Sigmoid colon (tissue), 7 donors: ENCODE results near the gene TMEM165. TPM values are rescaled to one million over a fixed set of nuclear protein-coding genes. Genes with fewer than 3 reads are reported as not detected.

Experiments
- DNase-seq: peaks from one replicate; pipeline ENCODE4 v3.0.0-alpha.2; 2019
- H3K27ac ChIP-seq, 4 donors: fragments of 200-600 bp; sonication (generic); one replicate each; pipeline ENCODE4 v1.5.1; 2016 to 2019; ENCODE audit warnings: mild to moderate bottlenecking in 1 of 4
- H3K27me3 ChIP-seq, 3 donors: fragments of 200-600 bp; sonication (generic); one replicate each; pipeline ENCODE4 v1.5.1; 2019; ENCODE audit warnings: mild to moderate bottlenecking in 1 of 3
- H3K36me3 ChIP-seq, 4 donors: fragments of 200-600 bp; sonication (generic); one replicate each; pipeline ENCODE4 v1.5.1; 2016 to 2019
- H3K4me1 ChIP-seq, 4 donors: fragments of 200-600 bp; sonication (generic); one replicate each; pipeline ENCODE4 v1.5.1; 2017 to 2019
- H3K4me3 ChIP-seq, 4 donors: fragments of 200-600 bp; sonication (generic); one replicate each; pipeline ENCODE4 v1.5.1; 2017 to 2019; ENCODE audit warnings: mild to moderate bottlenecking in 2 of 4, moderate library complexity in 1 of 4
- H3K9me3 ChIP-seq, 4 donors: fragments of 200-600 bp in 3 of 4; sonication (generic) in 3 of 4; one replicate each; pipeline versions ENCODE4 v1.5.1 to v1.6.1; 2013 to 2019
- EP300 ChIP-seq, 4 donors: sonication (generic); formaldehyde crosslinking; IDR thresholded peaks; one replicate each; pipeline ENCODE4 v1.6.1; 2017; ENCODE audit warnings: antibody characterized with exemption in 4 of 4
- POLR2A ChIP-seq, 2 donors: fragments of 450-650 bp; IDR thresholded peaks; one replicate each; pipeline ENCODE4 v1.6.1; 2016; ENCODE audit warnings: antibody characterized with exemption in 2 of 2, mild to moderate bottlenecking in 2 of 2, moderate library complexity in 2 of 2
- POLR2AphosphoS5 ChIP-seq, 4 donors: sonication (generic); formaldehyde crosslinking; IDR thresholded peaks; one replicate each; pipeline ENCODE4 v1.6.1; 2017; ENCODE audit warnings: antibody characterized with exemption in 4 of 4
- WGBS, 2 donors: extraction: QIAGEN DNeasy Blood & Tissue Kit; methylation state at CpG; one replicate each; pipeline ENCODE4 v1.1.7; 2013; 5-methylcytosine and 5-hydroxymethylcytosine counted together
- intact Hi-C: fragments of 100-400 bp; cut with DNase I; formaldehyde crosslinking; loops from one replicate; pipeline ENCODE4 v1.15.1; 2023
- polyA plus RNA-seq, 3 donors: library from polyadenylated mRNA; stranded (reverse); fragments of 200-250 nt; gene quantifications; one replicate each; pipeline ENCODE4 v1.2.3, GENCODE V29; 2013
- total RNA-seq, 4 donors: library from RNA; depleted of rRNA; stranded (reverse); fragments of >200 nt; gene quantifications; one replicate each; pipeline ENCODE4 v1.1.0, GENCODE V29; 2016
- TF ChIP-seq, protein P1 (sequence below), 4 experiments: fragments of 450-650 bp in 3 of 4; fragments of 200-600 bp in 1 of 4; IDR thresholded peaks; one replicate each; pipeline ENCODE4 v1.5.1; 2016 to 2019; ENCODE audit warnings: antibody characterized with exemption in 4 of 4, mild to moderate bottlenecking in 3 of 4, moderate library complexity in 2 of 4
- donor health status: healthy with polysubstance abuse.
- donor health status: Bipolar disorder and iron deficiency.
- donor health status: healthy.

TMEM165 gene
- total and polyA plus RNA-seq, 7 donors: 12.9 to 219 (median 144) TPM

DNA sequence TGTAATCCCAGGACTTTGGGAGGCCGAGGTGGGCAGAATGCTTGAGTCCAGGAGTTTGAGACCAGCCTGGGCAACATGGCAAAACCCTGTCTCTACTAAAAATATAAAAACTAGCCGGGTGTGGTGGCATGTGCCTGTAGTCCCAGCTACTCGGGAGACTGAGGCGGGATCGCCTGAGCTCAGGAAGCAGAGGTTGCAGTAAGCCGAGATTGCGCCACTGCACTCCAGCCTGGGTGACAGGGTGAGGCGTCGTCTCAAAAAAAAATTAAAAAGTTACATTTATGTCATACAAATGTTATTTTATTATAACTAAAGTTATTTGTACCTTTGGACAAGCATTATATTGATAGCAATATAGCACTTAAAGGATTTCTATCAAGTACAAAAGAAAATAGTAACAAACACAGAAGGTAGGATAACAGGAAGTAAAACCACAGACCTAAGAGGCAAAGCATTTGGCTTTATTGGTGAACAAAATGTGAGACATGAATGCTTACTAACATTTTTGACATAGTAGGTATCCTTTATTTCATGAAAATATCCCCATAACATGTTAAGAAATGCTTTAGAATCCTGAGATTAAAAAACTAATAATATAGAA lies 51.5 kb downstream of the TMEM165 start:
- H3K9me3 ChIP-seq: no peaks in the 10 kb centered on the region
- H3K27me3 ChIP-seq: no peaks in the 10 kb centered on the region
- intact Hi-C loops: loop anchor here (10.0 kb wide), 1 partner anchor 108 kb away; no protein-coding TSS in a partner anchor
- H3K4me1 ChIP-seq: peaks cover 0 to 5% (median 2%) of the 10 kb centered on the region in 4 donors
- H3K4me3 ChIP-seq: no peak overlapping the region
- H3K27ac ChIP-seq: no peak overlapping the region
- WGBS, 2 donors: 91 to 95% methylated on average over 9 of the region's 9 CpGs
- peaks cover 0 to 75% (median 15%) of the 10 kb centered on the region in 4 donors for H3K36me3 ChIP-seq
- DNase-seq: no peak
- TF ChIP-seq EP300 (IDR thresholded peaks at IDR 0.05) (no peak), POLR2AphosphoS5 (IDR thresholded peaks at IDR 0.05) (no peak), POLR2A (IDR thresholded peaks at IDR 0.05) (no peak)
- TF ChIP-seq, protein P1, sequence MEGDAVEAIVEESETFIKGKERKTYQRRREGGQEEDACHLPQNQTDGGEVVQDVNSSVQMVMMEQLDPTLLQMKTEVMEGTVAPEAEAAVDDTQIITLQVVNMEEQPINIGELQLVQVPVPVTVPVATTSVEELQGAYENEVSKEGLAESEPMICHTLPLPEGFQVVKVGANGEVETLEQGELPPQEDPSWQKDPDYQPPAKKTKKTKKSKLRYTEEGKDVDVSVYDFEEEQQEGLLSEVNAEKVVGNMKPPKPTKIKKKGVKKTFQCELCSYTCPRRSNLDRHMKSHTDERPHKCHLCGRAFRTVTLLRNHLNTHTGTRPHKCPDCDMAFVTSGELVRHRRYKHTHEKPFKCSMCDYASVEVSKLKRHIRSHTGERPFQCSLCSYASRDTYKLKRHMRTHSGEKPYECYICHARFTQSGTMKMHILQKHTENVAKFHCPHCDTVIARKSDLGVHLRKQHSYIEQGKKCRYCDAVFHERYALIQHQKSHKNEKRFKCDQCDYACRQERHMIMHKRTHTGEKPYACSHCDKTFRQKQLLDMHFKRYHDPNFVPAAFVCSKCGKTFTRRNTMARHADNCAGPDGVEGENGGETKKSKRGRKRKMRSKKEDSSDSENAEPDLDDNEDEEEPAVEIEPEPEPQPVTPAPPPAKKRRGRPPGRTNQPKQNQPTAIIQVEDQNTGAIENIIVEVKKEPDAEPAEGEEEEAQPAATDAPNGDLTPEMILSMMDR (IDR thresholded peaks at IDR 0.05): no peak

DNA sequence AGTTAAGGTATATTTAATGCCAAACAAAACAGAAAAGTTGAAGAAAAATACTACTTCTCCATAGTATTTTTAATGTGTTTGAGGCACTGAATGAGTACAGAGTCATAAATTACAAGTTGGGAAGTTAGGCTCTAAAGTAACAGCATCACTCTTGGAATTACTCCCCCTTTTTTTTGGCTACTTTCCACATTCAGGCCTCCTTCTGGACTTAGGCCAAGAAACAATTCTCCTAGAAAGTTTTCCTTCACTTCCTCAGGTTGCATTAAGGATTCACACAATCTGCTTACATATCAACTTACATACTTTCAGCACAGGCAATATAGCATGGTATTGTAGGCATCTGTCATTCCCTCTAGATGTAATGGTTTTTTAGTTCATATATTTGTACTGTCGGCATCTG lies 52.1 kb downstream of the TMEM165 start:
- Histone ChIP-seq H3K4me3 (no peak overlapping the region), H3K36me3 (peaks cover 0 to 75% (median 15%) of the 10 kb centered on the region in 4 donors), H3K27ac (no peak overlapping the region), H3K9me3 (no peaks in the 10 kb centered on the region), H3K27me3 (no peaks in the 10 kb centered on the region), H3K4me1 (peaks cover 0 to 5% (median 2%) of the 10 kb centered on the region in 4 donors)
- WGBS, 2 donors: 82 to 91% methylated on average over 1 of the region's 1 CpG
- intact Hi-C loops: loop anchor here (10.0 kb wide), 1 partner anchor 107 kb away; no protein-coding TSS in a partner anchor
- TF ChIP-seq POLR2A (IDR thresholded peaks at IDR 0.05) (no peak), EP300 (IDR thresholded peaks at IDR 0.05) (no peak), POLR2AphosphoS5 (IDR thresholded peaks at IDR 0.05) (no peak)
- TF ChIP-seq, protein P1 (IDR thresholded peaks at IDR 0.05): no peak
- no peak for DNase-seq

DNA sequence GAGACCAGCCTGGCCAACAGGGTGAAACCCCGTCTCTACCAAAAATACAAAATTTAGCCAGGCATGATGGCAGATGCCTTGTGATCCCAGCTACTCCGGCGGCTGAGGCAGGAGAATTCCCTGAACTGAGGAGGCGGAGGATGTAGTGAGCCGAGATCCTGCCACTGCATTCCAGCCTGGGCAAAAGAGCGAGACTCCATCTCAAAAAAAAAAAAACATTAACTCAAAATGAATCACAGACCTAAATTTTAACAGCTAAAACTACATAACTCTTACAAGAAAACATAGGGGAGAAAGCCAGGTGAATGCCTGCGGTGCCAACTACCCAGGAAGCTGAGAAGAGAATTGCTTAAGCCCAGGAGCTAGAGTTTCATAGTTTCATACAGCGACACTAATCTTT lies 54.8 kb downstream of the TMEM165 start:
- H3K4me3 ChIP-seq: no peak overlapping the region
- H3K4me1 ChIP-seq: peaks cover 0 to 5% (median 0%) of the 10 kb centered on the region in 4 donors
- intact Hi-C loops: no loop called here
- H3K36me3 ChIP-seq: peaks cover 0 to 69% (median 16%) of the 10 kb centered on the region in 4 donors
- no peak overlapping the region for H3K27ac ChIP-seq
- no peak for DNase-seq
- no peaks in the 10 kb centered on the region for H3K27me3 ChIP-seq
- TF ChIP-seq, protein P1 (IDR thresholded peaks at IDR 0.05): no peak
- no peak for TF ChIP-seq POLR2AphosphoS5 (IDR thresholded peaks at IDR 0.05)
- no peak for TF ChIP-seq EP300 (IDR thresholded peaks at IDR 0.05)
- TF ChIP-seq POLR2A (IDR thresholded peaks at IDR 0.05): no peak
- H3K9me3 ChIP-seq: no peaks in the 10 kb centered on the region
- 88 to 91% methylated on average over 8 of the region's 8 CpGs for WGBS, 2 donors

DNA sequence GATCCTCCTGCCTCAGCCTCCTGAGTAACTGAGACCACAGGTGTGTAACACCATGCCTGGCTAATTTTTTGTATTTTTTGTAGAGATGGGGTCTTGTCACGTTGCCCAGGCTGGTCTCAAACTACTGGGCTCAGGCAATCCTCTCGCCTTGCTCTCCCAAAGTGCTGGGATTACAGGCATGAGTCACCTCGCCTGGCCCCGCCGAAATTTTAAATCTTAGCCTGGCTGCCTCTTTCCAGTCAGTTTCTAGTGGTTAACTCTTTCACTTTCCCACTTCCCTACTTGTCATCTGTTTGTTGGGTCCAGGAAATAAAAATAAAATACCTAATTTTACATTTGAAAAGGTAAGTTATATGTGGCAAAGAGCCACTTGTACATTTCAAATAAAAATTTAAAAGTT lies 62.4 kb downstream of the TMEM165 start:
- H3K27ac ChIP-seq: no peak overlapping the region
- H3K27me3 ChIP-seq: no peaks in the 10 kb centered on the region
- intact Hi-C loops: no loop called here
- whole genome bisulfite sequencing, 2 donors: 81% methylated on average over 5 of the region's 5 CpGs
- H3K4me1 ChIP-seq: no peaks in the 10 kb centered on the region
- no peak for DNase-seq
- no peak overlapping the region for H3K4me3 ChIP-seq
- H3K9me3 ChIP-seq: no peaks in the 10 kb centered on the region
- H3K36me3 ChIP-seq: peaks cover 0 to 38% (median 1%) of the 10 kb centered on the region in 4 donors
- TF ChIP-seq, protein P1 (IDR thresholded peaks at IDR 0.05): no peak
- TF ChIP-seq POLR2A (IDR thresholded peaks at IDR 0.05) (no peak), POLR2AphosphoS5 (IDR thresholded peaks at IDR 0.05) (no peak), EP300 (IDR thresholded peaks at IDR 0.05) (no peak)
